ENCODE data around the gene CC2D2A.
"Not testable (repeated sequence)": the region's sequence is repeated elsewhere in the genome, so short reads cannot be mapped to it uniquely, and the experiment has no call there.

The CC2D2A gene

DNA sequence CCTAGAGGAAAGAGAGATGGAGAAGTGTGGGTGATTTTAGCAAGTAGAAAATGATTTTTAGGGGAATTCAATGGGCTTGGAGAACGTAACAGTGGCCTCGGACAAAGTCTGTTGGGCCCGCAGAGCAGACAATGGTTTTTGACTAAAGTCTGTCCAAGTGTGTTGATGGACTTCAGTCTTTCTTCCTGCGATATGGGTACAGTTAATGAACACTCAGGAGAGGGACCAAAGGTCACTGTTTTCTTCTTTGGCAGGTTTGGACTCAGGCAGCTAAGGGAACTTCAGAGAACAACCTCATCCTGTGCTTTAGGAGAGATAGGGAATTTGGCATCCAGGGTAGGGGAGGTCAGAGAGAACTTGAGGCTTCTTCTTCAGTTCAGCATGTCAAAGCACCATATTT is 38.0 kb downstream of the CC2D2A start:
- H3K27ac ChIP-seq, result no peak overlapping the region
- TF ChIP-seq, protein P1, sequence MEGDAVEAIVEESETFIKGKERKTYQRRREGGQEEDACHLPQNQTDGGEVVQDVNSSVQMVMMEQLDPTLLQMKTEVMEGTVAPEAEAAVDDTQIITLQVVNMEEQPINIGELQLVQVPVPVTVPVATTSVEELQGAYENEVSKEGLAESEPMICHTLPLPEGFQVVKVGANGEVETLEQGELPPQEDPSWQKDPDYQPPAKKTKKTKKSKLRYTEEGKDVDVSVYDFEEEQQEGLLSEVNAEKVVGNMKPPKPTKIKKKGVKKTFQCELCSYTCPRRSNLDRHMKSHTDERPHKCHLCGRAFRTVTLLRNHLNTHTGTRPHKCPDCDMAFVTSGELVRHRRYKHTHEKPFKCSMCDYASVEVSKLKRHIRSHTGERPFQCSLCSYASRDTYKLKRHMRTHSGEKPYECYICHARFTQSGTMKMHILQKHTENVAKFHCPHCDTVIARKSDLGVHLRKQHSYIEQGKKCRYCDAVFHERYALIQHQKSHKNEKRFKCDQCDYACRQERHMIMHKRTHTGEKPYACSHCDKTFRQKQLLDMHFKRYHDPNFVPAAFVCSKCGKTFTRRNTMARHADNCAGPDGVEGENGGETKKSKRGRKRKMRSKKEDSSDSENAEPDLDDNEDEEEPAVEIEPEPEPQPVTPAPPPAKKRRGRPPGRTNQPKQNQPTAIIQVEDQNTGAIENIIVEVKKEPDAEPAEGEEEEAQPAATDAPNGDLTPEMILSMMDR (IDR thresholded peaks at IDR 0.05), result no peak
- no peak overlapping the region for H3K4me3 ChIP-seq
- no peak for DNase-seq (ENCODE audit: low spot score)

DNA sequence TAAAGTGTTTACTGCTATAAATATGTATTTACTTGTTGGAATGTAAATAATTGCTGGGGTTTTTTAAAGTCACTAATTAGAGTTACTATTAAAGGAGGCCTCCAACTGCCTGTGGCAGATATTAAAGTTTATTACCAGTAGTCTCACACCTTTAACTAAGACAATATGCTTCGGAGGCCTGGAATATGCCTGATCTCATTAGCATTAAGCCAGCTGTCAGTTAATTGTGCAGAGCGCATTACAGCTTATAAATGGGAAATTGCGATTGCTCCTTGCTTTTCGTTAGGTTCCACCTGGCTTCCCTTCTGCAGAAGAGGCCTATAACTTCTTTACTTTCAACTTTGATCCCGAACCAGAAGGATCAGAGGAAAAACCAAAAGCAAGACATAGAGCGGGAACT is 41.3 kb downstream of the CC2D2A start:
- no peak for DNase-seq (ENCODE audit: low spot score)
- H3K27ac ChIP-seq, result no peak overlapping the region
- H3K4me3 ChIP-seq, result no peak overlapping the region
- TF ChIP-seq, protein P1 (IDR thresholded peaks at IDR 0.05), result no peak

DNA sequence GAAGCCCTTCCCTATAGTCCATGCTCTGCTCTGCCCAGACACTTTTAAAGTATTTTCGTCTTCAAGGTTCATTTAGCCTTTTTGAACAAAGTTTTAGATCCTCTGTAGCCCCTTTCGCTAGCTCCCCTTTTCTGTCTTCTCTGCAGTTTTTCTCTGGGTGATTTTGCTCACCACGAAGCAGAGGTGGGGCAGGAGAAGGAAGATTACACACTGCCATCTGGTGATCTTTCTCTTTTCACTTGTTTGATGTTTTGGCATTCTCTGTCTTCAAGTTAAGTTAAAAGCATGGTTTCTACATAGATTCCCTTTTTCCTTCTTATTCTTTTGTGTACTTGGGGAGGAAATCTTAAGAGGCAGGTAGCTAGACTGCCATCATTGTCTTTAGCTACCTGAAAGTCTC is 43.9 kb downstream of the CC2D2A start:
- no peak overlapping the region for H3K4me3 ChIP-seq
- no peak for DNase-seq (ENCODE audit: low spot score)
- no peak overlapping the region for H3K27ac ChIP-seq
- TF ChIP-seq, protein P1 (IDR thresholded peaks at IDR 0.05), result no peak

DNA sequence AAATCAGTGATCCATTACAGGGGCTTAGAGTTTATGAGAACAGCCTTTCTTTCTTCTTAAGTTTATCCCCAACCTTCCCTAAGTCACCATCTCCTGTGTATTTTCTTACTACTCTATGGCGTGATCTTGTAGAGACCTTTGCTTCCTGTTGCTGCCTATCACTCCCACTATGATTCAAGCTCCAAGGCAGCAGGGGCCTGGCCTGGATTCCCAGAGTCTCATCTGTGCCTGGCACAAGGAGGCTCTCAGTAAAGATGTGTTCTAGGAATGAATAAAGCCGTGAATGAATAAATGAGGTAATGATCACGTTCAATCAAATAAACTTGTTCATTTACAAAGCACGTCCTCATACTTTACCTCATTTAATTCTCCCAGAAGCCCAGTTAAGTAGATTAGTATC is 45.4 kb downstream of the CC2D2A start:
- DNase-seq (ENCODE audit: low spot score), result no peak
- TF ChIP-seq, protein P1 (IDR thresholded peaks at IDR 0.05), result no peak

DNA sequence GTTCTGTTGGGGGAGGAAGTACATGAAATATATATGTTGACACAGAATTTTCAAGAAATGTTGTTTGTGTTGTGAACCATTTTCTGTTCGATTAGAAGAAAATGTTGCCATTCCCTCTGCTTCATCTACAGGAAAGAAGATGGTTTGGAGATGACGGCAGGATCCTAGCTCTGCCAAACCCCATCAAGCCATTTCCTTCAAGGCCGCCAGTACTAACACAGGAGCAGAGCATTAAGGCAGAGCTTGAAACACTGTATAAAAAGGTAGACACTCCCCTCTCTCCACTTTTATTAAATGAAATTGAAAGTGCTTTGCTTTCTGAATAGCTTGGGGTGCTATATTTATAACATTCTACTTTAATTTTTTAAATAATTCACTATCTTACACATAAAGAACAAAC is 46.8 kb downstream of the CC2D2A start:
- no peak for DNase-seq (ENCODE audit: low spot score)
- H3K4me3 ChIP-seq, result no peak overlapping the region
- TF ChIP-seq, protein P1 (IDR thresholded peaks at IDR 0.05), result no peak
- H3K27ac ChIP-seq, result no peak overlapping the region

More for the DNA sequence above, 45.4 kb downstream of the CC2D2A start:
- no peak overlapping the region for H3K4me3 ChIP-seq
- H3K27ac ChIP-seq, result no peak overlapping the region

DNA sequence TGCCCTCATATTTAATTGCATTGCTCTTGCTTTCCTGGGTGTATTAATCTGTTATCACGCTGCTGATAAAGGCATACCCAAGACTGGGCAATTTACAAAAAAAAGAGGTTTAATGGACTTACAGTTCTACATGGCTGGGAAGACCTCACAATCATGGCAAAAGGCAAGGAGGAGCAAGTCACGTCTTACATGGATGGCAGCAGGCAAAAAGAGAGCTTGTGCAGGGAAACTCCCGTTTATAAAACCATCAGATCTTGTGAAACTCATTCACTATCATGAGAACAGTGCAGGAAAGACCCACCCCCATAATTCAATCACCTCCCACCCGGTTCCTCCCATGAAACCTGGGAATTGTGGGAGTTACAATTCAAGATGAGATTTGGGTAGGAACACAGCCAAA is 48.0 kb downstream of the CC2D2A start:
- not testable (repeated sequence) for DNase-seq (ENCODE audit: low spot score); H3K4me3 ChIP-seq; H3K27ac ChIP-seq

DNA sequence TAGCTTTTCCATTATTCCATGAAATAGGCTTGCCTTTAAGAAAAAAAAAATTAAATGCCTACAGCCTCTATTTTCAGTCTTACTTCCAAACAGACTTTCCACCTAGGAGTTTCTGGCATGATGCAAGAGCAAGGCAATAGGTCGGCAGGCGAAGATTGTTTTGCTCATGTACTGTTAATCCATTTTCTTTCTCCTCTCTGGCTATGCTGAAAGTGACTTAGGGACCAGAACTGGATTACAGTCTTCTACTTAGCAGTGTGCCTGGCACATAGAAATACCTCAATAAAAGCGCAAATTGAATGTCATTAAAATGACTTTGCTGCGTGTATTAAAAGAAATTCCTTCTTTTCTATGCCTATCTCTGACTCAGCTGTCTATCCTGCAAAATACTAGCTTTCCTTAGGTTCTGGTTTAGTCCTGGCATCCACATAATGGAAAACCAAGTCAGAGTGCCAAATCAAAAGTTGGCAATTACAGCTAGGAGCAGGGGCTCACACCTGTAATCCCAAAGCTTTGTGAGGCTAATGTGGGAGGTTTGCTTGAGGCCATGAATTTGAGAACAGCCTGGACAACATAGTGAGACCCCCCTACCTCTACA is 51.9 kb downstream of the CC2D2A start:
- TF ChIP-seq, protein P1 (IDR thresholded peaks at IDR 0.05), result no peak
- no peak overlapping the region for H3K27ac ChIP-seq
- DNase-seq (ENCODE audit: low spot score), result no peak

DNA sequence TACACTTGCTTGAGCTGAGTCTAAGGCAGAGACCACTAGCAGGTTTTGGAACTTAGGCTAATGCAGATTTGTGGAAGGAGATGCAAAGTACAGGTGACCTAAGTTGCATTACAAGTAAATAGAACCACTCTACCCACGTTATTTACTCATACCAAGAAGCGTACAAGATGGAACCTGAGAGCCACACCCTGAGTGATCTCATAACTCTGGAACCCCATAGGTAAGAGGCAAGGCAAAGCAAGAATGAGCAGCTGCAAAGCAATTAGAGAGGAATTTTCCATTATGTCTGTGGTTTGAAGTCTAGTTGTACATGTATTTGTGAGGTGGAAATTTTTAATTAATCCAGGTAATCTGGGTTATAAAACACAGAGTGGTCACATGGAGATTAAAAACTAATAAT is 55.4 kb downstream of the CC2D2A start:
- Histone ChIP-seq H3K4me3 (no peak overlapping the region), H3K27ac (no peak overlapping the region)
- DNase-seq (ENCODE audit: low spot score), result no peak
- TF ChIP-seq, protein P1 (IDR thresholded peaks at IDR 0.05), result no peak

More for the DNA sequence above, 51.9 kb downstream of the CC2D2A start:
- H3K4me3 ChIP-seq, result no peak overlapping the region
